Measurements from ENCODE around the gene NPAS3.

Gene NPAS3

DNA sequence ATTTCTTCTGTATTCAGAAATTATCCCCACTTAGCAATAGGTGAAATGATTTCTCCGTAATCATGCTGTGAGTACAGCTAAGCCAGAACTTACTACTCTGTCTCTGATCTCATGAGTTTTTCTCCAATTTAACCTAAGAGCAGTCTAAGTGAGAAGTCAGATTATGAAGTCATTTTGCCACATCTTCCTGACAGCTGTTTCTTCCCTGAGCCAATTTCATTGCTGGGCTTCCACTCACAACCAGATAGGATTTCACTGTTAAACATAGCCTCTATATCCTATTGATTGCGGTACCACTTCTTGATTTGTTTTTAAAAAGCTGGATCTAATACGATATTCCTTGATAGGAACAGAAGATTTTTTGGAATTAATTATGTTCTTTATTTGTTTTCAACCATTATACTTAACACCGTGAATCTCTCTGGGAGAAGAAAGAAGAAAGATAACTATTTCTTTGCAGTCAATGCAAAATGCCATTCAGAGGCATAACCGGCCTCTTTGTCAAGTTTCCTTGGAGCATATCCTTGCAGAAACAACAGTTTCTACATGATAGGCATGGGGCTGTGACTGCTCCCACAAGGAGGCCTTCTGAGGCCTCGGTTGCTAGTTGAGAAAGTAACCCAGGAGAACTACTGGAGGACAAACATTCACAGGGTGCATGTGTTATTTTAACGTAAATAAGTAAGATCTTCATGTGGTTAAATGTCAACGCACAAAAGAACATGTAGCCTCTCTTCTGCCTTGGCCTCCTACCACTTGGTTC, 212.2 kb downstream of the NPAS3 start:
- no peak for DNase-seq (ENCODE audit: low read depth)
- H3K4me3 ChIP-seq (ENCODE audit: low read depth, low read length): no peak overlapping the region
- TF ChIP-seq, protein P1, sequence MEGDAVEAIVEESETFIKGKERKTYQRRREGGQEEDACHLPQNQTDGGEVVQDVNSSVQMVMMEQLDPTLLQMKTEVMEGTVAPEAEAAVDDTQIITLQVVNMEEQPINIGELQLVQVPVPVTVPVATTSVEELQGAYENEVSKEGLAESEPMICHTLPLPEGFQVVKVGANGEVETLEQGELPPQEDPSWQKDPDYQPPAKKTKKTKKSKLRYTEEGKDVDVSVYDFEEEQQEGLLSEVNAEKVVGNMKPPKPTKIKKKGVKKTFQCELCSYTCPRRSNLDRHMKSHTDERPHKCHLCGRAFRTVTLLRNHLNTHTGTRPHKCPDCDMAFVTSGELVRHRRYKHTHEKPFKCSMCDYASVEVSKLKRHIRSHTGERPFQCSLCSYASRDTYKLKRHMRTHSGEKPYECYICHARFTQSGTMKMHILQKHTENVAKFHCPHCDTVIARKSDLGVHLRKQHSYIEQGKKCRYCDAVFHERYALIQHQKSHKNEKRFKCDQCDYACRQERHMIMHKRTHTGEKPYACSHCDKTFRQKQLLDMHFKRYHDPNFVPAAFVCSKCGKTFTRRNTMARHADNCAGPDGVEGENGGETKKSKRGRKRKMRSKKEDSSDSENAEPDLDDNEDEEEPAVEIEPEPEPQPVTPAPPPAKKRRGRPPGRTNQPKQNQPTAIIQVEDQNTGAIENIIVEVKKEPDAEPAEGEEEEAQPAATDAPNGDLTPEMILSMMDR (IDR thresholded peaks at IDR 0.05; ENCODE audit: insufficient read depth, low read depth, low read length, missing control alignments): no peak

DNA sequence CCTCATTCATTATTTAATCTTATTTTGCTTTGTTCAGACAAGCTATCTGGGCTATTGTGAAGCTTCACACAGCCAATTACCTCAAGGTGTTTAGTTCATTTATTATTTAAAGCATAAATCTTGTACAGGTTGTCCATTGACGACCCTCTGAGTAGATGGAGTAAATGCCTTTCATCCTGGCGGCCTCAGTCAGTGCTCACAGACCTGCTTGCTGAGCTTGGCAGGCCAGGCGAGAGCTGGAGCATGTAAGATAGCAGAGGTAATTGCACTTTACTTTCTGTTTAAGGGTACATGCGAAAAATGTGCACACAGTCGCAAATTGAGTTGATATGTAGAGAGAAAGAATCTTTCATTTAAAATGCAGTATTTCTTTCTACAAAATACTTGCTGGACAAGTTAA, 224.4 kb downstream of the NPAS3 start:
- DNase-seq (ENCODE audit: low read depth): peak; percentile 0
- H3K4me3 ChIP-seq (ENCODE audit: low read depth, low read length): no peak overlapping the region
- TF ChIP-seq, protein P1 (IDR thresholded peaks at IDR 0.05; ENCODE audit: insufficient read depth, low read depth, low read length, missing control alignments): no peak

DNA sequence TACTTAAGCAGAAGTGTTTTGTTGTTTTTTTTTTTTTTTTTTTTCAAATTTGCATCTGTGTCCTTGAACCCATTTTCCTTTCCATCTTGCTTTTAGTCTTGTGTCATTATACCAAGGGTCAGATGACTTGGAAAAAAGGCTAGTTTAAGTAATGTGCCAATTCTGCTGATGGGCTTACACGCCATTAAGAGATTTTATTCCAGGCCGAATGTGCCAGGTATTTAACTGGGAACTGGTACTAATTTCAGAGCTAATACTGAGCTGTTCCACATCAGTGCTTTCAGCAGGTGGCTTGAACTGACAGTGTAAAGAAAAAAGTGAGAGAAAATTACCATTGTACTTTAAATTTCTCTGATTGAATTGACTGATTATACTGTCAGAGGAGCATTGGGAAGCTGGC, 224.9 kb downstream of the NPAS3 start:
- no peak overlapping the region for H3K4me3 ChIP-seq (ENCODE audit: low read depth, low read length)
- TF ChIP-seq, protein P1 (IDR thresholded peaks at IDR 0.05; ENCODE audit: insufficient read depth, low read depth, low read length, missing control alignments): no peak
- DNase-seq (ENCODE audit: low read depth): no peak

DNA sequence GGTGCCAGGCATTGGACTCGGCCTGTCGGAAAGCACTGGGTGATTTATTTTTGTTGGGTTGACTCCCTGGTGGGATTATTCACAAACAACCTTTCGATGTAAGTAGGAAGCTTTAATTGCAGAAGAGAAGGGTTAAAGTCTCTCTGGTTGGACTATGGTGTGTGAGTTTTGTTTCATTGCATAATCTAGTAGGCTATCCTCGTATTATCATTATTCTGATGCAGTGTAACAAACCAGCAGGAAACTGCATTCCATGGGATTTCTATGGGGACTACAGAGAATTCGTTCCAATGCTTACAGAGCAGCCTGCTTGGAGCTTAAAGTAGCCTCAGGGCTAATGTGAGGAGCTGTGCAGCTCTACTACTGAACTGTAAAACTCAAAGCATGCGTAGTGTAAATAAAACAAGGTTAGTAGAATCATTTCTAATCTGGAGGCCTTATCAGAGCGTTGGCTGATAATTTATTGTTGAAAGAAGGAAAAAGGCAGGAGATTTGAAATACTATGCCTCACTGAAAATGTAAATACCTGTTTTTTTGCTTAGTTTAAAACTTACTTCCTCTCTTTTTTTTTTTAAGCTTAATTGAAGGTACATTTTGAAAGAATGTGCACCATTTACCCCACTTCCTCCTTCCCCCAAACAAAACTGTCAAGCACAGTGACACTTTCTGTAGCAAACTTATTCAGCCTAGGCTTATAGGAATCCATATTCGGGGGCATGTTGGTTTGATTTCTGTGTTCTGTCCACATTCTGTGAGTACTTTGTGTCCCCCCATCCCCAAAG, 226.7 kb downstream of the NPAS3 start:
- DNase-seq (ENCODE audit: low read depth): no peak
- H3K4me3 ChIP-seq (ENCODE audit: low read depth, low read length): no peak overlapping the region
- TF ChIP-seq, protein P1 (IDR thresholded peaks at IDR 0.05; ENCODE audit: insufficient read depth, low read depth, low read length, missing control alignments): no peak

DNA sequence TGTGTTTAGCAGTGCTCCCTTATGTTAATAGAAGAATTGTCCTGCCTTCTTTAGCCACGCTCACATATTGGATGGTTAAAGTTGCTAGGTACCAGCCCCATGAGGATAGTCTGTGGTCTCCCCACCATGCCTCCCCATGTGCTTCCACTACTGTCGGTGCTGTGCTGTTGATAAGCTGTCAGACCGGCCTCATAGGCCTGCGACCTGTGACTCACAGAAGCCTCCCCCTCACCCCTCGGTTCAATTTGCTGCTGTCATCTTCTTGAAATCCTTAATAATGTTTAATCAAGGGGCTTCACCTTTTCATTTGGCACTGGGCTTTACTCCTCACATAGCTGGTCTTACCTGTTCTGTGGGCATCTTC, 227.2 kb downstream of the NPAS3 start:
- no peak overlapping the region for H3K4me3 ChIP-seq (ENCODE audit: low read depth, low read length)
- TF ChIP-seq, protein P1 (IDR thresholded peaks at IDR 0.05; ENCODE audit: insufficient read depth, low read depth, low read length, missing control alignments): no peak
- no peak for DNase-seq (ENCODE audit: low read depth)

GRCh38 chr14:33175951-33176350, 237.3 kb downstream of the NPAS3 start:
- TF ChIP-seq, protein P1 (IDR thresholded peaks at IDR 0.05; ENCODE audit: insufficient read depth, low read depth, low read length, missing control alignments): no peak
- DNase-seq (ENCODE audit: low read depth): no peak
- no peak overlapping the region for H3K4me3 ChIP-seq (ENCODE audit: low read depth, low read length)
